ENCODE results near the gene NCL.

The NCL gene

DNA sequence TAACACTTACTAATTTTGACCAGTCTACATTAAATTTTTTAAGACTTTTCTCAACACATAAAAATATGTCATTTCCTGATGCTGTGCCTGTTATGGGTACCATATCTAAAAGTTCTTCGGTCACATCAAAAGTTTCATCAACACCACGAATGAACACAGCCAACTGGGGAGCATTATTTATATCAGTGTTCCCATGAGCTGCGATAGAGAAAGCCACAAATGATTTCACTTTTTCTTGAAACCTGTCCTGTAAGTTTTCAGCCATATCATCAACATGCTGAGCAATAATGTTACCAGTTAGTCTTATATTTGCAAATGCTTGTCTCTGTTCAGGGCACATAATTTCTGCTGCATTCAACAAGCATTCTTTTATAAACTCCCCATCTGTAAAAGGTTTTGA, 30.4 kb upstream of the NCL start:
- TF ChIP-seq, protein P1, sequence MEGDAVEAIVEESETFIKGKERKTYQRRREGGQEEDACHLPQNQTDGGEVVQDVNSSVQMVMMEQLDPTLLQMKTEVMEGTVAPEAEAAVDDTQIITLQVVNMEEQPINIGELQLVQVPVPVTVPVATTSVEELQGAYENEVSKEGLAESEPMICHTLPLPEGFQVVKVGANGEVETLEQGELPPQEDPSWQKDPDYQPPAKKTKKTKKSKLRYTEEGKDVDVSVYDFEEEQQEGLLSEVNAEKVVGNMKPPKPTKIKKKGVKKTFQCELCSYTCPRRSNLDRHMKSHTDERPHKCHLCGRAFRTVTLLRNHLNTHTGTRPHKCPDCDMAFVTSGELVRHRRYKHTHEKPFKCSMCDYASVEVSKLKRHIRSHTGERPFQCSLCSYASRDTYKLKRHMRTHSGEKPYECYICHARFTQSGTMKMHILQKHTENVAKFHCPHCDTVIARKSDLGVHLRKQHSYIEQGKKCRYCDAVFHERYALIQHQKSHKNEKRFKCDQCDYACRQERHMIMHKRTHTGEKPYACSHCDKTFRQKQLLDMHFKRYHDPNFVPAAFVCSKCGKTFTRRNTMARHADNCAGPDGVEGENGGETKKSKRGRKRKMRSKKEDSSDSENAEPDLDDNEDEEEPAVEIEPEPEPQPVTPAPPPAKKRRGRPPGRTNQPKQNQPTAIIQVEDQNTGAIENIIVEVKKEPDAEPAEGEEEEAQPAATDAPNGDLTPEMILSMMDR (IDR thresholded peaks at IDR 0.05; ENCODE audit: low read depth, low read length, missing control alignments) = no peak

DNA sequence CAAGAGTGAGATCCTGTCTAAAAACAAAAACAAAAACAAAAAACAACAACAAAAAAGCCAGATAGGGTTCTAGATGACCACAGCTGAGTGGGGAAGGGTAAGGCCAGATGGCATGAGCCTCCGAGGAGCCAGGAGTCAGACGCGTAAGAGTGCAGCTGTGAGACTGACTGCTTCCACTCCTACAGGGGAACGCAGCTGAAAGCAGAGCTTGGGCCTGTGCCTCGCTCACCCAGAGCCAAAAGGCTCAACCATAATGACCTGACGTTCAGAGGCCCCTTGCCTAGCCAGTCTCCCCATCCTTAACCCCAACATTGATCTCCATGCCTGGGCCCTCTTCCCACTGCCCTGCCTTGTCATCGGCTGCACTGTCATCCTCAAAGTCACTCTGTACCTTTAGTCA, 26.5 kb upstream of the NCL start:
- no peak for DNase-seq (ENCODE audit: extremely low read depth, low read depth)
- H3K4me3 ChIP-seq (replicated peaks; ENCODE audit: low read depth, low read length) = no peak overlapping the region
- TF ChIP-seq, protein P1 (IDR thresholded peaks at IDR 0.05; ENCODE audit: low read depth, low read length, missing control alignments) = no peak

More for the DNA sequence above, 30.4 kb upstream of the NCL start:
- DNase-seq (ENCODE audit: extremely low read depth, low read depth) = no peak
- no peak overlapping the region for H3K4me3 ChIP-seq (replicated peaks; ENCODE audit: low read depth, low read length)

DNA sequence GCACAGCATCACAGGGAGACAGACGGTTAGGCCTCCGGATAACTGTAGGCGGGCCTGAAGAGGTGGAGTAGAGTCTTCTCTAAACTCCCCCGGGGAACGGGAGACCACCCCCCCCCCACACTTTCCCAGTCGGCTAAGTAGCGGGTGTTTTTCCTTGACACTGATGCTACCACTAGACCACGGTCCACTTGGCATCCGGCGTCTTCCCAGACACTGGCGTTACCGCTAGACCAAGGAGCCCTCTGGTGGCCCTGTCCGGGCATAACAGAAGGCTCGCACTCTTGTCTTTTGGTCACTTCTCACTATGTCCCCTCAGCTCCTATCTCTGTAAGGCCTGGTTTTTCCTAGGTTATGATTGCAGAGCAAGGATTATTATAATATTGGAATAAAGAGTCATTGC, 25.7 kb upstream of the NCL start:
- TF ChIP-seq, protein P1 (IDR thresholded peaks at IDR 0.05; ENCODE audit: low read depth, low read length, missing control alignments) = peak; percentile 38
- H3K4me3 ChIP-seq (replicated peaks; ENCODE audit: low read depth, low read length) = no peak overlapping the region
- no peak for DNase-seq (ENCODE audit: extremely low read depth, low read depth)

DNA sequence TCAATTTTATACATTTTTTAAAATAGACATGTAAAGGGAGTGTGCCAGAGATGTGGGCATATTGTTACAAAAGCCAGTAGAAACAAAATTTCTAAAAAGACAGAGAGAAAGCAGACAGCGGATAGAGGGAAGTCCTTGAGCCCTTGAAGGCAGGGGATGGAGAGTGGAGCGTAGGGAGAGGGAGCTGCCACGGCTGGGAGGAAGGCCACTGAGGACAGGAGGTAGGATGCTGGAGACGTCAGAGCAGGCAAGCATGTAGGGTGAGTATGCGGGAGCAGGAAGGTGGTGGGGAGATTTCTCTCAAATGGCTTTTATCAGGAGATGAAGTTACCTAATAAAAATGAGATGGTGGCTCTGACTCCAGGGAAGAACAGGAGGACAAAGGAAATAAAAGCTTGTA, 24.0 kb upstream of the NCL start:
- no peak for DNase-seq (ENCODE audit: extremely low read depth, low read depth)
- H3K4me3 ChIP-seq (replicated peaks; ENCODE audit: low read depth, low read length) = no peak overlapping the region
- TF ChIP-seq, protein P1 (IDR thresholded peaks at IDR 0.05; ENCODE audit: low read depth, low read length, missing control alignments) = no peak

DNA sequence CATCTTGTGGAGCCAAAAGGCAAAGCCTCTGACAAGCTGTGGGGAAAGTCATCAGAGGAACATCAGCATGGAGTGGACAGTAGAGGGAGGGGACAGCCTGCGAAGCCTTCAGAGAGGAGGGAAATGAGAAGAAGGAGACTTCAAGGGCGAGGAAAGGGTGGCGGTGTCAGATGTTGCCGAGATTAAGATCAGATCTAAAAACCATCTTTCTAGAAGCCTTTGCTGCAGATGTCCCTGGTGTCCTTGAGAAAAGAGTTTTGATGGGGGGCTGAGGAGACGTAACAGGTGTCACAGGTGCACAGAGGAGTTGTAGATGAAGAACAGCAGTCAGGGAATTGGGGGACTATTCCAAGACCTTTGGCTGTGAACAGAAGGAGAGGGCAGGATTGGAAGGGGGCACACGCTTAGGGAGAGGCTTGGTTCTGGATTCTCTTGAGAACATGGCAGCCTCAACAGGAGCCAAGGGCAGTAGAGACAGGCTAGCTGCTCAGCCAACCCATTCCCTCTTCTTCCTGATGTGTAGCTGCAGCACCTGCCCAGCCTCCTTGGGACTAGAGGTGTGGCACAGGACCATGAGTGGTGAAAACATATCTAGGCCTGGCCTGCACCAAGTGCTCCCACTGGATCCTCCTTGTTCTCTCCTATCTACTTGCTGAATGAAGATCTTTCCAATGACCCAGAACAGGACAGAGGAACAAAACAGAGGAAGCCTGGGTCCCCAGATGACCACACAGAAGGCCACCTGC, 22.7 kb upstream of the NCL start:
- DNase-seq (ENCODE audit: extremely low read depth, low read depth) = no peak
- no peak overlapping the region for H3K4me3 ChIP-seq (replicated peaks; ENCODE audit: low read depth, low read length)

DNA sequence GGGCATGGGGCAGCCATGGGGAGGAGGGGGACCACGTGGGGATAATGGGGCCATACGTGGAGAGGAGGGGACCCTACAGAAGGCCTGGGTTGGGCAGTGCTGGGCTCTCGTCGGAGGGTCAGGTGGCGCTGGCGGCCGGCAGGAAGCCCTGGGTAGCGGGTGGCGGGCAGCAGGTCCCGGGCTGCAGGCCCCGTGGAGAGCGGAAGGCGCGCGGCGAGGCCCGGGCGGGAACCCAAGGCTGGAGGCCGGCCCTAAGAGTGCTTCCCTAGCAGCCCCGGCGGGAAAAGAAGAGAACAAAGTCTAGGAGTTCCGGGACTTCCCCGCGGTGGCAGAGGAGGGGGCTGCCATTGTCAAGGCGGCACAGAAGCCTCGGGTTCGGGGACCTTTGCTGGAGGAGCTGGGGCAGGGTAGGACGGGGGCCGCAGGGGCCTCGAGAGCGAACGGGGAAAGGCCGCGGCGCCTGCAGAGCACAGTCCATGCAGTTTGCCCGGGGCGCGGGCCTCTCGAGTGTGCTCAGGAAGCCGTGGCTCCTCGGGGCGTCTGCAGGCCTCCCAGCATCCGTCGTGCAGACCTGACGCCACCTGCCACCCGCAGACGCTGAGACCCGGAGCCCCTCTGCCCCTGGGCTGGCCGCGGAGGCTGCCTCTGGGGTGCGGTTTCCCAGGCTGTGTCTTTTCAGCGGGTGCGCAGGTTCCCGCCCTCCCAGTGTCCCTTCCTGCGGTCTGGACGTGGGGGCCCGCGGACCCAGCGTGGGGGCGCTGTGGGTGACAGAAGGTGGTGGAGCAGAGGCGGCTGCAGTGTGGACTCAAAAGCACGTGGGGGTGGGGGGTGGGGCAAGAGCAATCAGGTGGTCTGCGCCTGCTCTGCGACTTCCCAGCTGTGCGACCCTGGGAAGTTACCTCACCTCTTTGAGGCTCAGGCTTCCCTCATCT, 19.4 kb upstream of the NCL start:
- H3K4me3 ChIP-seq (replicated peaks; ENCODE audit: low read depth, low read length) = peak overlapping the region; percentile 22
- no peak for DNase-seq (ENCODE audit: extremely low read depth, low read depth)
- TF ChIP-seq, protein P1 (IDR thresholded peaks at IDR 0.05; ENCODE audit: low read depth, low read length, missing control alignments) = no peak

More for the DNA sequence above, 22.7 kb upstream of the NCL start:
- TF ChIP-seq, protein P1 (IDR thresholded peaks at IDR 0.05; ENCODE audit: low read depth, low read length, missing control alignments) = no peak

Data from HFF-Myc (cell line).